ENCODE measurements around the gene EIF2AK2.

GRCh38 chr2:37191747-37192146 is 35.0 kb upstream of the EIF2AK2 start:
- TF ChIP-seq, protein P1, sequence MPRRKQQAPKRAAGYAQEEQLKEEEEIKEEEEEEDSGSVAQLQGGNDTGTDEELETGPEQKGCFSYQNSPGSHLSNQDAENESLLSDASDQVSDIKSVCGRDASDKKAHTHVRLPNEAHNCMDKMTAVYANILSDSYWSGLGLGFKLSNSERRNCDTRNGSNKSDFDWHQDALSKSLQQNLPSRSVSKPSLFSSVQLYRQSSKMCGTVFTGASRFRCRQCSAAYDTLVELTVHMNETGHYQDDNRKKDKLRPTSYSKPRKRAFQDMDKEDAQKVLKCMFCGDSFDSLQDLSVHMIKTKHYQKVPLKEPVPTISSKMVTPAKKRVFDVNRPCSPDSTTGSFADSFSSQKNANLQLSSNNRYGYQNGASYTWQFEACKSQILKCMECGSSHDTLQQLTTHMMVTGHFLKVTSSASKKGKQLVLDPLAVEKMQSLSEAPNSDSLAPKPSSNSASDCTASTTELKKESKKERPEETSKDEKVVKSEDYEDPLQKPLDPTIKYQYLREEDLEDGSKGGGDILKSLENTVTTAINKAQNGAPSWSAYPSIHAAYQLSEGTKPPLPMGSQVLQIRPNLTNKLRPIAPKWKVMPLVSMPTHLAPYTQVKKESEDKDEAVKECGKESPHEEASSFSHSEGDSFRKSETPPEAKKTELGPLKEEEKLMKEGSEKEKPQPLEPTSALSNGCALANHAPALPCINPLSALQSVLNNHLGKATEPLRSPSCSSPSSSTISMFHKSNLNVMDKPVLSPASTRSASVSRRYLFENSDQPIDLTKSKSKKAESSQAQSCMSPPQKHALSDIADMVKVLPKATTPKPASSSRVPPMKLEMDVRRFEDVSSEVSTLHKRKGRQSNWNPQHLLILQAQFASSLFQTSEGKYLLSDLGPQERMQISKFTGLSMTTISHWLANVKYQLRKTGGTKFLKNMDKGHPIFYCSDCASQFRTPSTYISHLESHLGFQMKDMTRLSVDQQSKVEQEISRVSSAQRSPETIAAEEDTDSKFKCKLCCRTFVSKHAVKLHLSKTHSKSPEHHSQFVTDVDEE (CRISPR knock-in tag; IDR thresholded peaks at IDR 0.05) = no peak
- TF ChIP-seq, protein P2, sequence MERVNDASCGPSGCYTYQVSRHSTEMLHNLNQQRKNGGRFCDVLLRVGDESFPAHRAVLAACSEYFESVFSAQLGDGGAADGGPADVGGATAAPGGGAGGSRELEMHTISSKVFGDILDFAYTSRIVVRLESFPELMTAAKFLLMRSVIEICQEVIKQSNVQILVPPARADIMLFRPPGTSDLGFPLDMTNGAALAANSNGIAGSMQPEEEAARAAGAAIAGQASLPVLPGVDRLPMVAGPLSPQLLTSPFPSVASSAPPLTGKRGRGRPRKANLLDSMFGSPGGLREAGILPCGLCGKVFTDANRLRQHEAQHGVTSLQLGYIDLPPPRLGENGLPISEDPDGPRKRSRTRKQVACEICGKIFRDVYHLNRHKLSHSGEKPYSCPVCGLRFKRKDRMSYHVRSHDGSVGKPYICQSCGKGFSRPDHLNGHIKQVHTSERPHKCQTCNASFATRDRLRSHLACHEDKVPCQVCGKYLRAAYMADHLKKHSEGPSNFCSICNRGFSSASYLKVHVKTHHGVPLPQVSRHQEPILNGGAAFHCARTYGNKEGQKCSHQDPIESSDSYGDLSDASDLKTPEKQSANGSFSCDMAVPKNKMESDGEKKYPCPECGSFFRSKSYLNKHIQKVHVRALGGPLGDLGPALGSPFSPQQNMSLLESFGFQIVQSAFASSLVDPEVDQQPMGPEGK (CRISPR knock-in tag; IDR thresholded peaks at IDR 0.05; ENCODE audit: borderline replicate concordance) = no peak
- TF ChIP-seq PPARA (CRISPR knock-in tag; IDR thresholded peaks at IDR 0.05; ENCODE audit: borderline replicate concordance) (no peak), RARB (CRISPR knock-in tag; IDR thresholded peaks at IDR 0.05) (no peak), ISL1 (CRISPR knock-in tag; IDR thresholded peaks at IDR 0.05) (no peak), ZNF565 (CRISPR knock-in tag; conservative IDR thresholded peaks at IDR 0.05; ENCODE audit: low read depth) (no peak), ZNF70 (CRISPR knock-in tag; IDR thresholded peaks at IDR 0.05) (no peak), BACH2 (CRISPR knock-in tag; IDR thresholded peaks at IDR 0.05; ENCODE audit: borderline replicate concordance) (no peak)
- TF ChIP-seq, protein P3, sequence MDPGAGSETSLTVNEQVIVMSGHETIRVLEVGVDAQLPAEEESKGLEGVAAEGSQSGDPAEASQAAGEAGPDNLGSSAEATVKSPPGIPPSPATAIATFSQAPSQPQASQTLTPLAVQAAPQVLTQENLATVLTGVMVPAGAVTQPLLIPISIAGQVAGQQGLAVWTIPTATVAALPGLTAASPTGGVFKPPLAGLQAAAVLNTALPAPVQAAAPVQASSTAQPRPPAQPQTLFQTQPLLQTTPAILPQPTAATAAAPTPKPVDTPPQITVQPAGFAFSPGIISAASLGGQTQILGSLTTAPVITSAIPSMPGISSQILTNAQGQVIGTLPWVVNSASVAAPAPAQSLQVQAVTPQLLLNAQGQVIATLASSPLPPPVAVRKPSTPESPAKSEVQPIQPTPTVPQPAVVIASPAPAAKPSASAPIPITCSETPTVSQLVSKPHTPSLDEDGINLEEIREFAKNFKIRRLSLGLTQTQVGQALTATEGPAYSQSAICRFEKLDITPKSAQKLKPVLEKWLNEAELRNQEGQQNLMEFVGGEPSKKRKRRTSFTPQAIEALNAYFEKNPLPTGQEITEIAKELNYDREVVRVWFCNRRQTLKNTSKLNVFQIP (CRISPR knock-in tag; IDR thresholded peaks at IDR 0.05; ENCODE audit: borderline replicate concordance, low read depth) = no peak
- TF ChIP-seq, protein P4, sequence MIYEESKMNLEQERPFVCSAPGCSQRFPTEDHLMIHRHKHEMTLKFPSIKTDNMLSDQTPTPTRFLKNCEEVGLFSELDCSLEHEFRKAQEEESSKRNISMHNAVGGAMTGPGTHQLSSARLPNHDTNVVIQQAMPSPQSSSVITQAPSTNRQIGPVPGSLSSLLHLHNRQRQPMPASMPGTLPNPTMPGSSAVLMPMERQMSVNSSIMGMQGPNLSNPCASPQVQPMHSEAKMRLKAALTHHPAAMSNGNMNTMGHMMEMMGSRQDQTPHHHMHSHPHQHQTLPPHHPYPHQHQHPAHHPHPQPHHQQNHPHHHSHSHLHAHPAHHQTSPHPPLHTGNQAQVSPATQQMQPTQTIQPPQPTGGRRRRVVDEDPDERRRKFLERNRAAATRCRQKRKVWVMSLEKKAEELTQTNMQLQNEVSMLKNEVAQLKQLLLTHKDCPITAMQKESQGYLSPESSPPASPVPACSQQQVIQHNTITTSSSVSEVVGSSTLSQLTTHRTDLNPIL (CRISPR knock-in tag; IDR thresholded peaks at IDR 0.05; ENCODE audit: low read depth) = no peak
